GM21367 (cell line): Measurements from ENCODE around the gene DMXL1.

Experiments
- ATAC-seq: cut with Tn5 transposase; IDR thresholded peaks from one replicate; pipeline ENCODE4 v1.9.1; 2021; ENCODE audit not compliant: unreplicated experiment

The DMXL1 gene

GRCh38 chr5:119070828-119071560 is at the start of gene DMXL1:
Gene DMXL1 (plus strand): TSS chr5:119071087. CDS start chr5:119071570, 483 bp downstream.
- ATAC-seq = peak; percentile 77

GRCh38 chr5:119021149-119021732 is 49.6 kb upstream of the DMXL1 start:
- ATAC-seq = no peak

- peak; percentile 63 for ATAC-seq
Observed at GRCh38 chr5:119022017-119022745, 48.7 kb upstream of the DMXL1 start.

DNA sequence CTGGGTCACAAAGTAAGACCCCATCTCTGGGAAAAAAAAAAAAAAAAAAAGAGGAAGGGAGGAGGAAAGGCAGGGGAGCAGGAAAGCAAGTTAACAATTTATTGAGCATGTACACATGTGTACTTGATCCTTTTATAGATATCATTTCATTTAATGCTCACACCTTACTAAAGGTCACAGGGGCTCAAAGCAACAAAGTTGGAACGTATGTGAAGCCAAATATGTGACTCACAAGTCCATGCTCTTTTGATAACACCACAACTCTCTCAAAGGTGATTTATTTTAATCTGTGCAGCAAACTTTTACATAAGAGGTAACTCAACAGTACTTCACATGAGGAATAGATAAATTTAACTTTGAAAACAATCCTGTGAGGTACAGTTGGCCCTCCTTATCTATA is 48.1 kb upstream of the DMXL1 start:
- no peak for ATAC-seq

- no peak for ATAC-seq
Observed at GRCh38 chr5:119028575-119028974, 42.3 kb upstream of the DMXL1 start.

DNA sequence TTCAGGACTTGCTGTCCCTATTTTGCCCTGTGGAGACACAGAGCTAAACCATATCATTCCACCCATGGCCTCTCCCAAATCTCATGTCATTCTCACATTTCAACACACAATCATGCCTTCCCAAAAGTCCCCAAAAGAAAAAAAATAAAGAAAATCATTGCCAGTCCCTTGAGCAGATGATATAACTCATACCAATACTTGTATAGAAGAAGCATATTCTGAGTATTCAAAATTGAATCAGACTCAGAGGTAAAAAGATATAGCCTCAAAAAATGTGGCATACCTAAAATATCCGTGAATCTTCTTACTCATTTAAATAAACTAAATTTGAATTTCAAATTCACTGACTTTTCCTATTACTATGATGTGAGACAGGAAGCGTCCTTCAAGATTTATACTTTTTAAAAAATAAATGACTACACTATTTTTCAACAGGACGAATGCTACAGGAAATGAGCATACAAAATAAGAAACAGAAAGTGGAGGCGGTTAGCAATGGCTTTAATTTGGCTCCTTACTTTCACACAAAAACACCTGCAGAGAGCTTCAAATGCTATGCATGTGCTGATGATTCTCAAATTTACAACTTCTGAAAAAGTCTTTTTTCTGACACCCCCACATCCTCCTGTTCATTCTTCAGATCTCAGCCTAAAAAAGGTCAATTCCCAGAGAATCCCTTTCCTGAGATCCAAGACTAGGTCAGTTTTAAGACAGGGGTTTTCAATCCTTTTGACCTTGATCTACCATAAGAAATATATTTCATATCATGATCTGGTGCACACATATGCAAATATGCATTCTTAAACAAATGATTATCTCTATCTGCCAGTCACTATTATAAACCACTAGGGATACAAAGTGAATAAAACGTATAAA is 39.6 kb upstream of the DMXL1 start:
- ATAC-seq = peak; percentile 80

GRCh38 chr5:119031905-119032304 is 39.0 kb upstream of the DMXL1 start:
- peak; percentile 47 for ATAC-seq

DNA sequence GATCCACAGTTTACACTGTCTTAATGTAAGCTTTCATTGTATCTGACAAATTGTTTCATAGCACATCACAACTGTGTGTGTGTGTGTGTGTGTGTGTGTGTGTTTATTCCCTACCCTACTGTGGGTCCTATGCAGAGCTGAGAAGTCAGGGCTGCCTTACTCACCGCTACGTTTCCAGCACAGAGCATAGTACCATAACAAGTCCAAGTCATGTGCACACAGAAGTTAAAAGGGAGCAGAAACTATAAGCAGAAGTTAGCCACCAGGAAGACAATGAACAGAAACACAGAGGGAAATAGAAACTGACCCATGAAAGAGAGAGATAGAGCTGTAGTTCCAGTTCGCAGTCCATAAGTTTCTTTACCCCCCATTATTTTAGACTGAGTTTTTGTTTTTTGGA is 38.2 kb upstream of the DMXL1 start:
- ATAC-seq = peak; percentile 38

DNA sequence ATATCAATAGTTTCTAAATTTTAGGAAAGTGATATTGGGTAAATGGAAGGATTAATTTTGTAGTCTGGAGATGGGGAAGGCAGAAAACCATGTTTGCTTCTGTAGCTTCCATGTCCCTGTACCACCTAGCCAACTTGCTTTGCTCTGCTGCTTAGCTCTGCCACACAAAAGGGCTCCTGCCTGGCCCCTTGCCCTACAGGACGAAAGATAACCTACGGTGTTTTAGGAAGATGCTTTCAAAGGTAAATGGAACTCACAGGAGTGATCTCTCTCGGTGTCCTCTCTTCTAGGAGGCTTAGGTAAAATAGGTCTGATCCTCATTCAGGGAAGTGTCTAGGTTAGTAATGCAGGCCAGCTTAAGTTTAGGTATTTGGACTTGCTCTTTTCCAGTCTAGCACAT is 37.8 kb upstream of the DMXL1 start:
- ATAC-seq = no peak

DNA sequence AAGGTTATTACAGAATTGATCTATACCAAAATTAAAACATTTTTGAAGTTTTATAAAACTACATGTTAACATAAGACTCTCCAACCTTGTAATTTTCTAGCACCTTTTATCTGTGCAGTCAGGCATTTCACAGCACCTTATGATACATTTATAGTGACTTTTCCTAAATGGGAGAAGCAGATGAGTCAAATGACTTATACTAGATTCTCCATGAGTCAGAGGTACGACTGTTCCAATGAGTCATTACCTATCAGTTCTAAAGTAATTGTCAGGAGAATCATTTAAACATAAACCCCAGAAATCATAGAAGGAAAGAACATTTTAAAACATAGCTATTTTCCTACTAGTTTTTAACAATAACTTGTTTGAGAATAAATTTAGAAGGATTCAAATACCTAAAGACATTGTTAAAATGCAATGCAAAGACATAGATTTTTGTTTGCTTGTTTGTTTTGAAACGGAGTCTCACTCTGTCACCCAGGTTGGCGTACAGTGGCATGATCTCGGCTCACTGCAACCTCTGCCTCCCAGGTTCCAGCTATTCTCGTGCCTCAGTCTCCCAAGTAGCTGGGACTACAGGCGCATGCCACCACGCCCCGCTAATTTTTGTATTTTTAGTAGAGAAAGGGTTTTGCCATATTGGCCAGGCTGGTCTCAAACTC is 34.7 kb upstream of the DMXL1 start:
- no peak for ATAC-seq

- no peak for ATAC-seq
Observed at GRCh38 chr5:119037496-119038215, 33.2 kb upstream of the DMXL1 start.

GRCh38 chr5:119048246-119048645 is 22.6 kb upstream of the DMXL1 start:
- ATAC-seq = no peak

DNA sequence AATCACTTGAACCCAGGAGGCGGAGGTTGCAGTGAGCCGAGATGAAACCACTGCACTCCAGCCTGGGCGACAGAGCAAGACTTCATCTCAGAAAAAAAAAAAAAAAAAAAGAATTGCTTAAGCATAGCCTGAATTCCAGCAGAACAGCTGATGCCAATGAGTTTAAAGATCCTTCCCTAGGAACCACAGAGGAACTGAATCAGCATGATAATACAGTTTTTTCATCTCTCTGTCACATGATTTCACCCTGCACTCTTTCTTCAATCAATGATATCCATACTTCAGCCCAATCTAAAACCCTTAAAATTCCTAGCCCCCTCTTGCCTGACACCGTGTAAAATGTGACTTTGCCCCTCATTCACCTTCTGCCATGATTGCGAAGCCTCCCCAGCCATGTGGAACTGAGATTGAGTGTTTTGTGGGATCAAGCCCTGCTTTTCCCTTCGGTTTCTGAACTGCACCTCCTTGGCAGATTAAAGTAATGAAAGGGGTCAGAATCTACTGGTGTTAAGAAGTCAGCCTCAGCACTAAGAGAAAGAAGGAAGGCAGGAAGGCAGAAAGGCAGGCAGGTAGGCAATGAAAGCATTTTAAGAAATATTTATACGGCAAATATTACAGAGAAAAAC is 20.9 kb upstream of the DMXL1 start:
- ATAC-seq = no peak

DNA sequence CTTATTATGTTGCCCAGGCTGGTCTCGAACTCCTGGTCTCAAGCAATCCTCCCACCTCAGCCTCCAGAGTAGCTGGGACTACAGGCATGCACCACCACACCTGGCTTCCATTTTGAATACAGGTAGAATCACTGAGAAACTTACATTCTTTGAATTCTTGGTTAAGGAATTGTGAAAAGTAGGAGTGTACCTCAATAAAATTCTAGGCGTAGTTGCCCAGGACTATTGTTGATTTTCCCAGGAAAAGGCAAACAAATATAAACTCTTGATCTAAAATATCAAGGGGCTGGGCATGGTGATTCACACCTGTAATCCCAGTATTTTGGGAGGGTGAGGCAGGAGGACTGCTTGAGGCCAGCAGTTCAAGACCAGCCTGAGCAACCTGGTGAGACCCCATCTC is 16.8 kb upstream of the DMXL1 start:
- no peak for ATAC-seq

- ATAC-seq = no peak
Observed at GRCh38 chr5:119055294-119055693, 15.6 kb upstream of the DMXL1 start.

- ATAC-seq = no peak
Observed at GRCh38 chr5:119058979-119059529, 11.8 kb upstream of the DMXL1 start.

DNA sequence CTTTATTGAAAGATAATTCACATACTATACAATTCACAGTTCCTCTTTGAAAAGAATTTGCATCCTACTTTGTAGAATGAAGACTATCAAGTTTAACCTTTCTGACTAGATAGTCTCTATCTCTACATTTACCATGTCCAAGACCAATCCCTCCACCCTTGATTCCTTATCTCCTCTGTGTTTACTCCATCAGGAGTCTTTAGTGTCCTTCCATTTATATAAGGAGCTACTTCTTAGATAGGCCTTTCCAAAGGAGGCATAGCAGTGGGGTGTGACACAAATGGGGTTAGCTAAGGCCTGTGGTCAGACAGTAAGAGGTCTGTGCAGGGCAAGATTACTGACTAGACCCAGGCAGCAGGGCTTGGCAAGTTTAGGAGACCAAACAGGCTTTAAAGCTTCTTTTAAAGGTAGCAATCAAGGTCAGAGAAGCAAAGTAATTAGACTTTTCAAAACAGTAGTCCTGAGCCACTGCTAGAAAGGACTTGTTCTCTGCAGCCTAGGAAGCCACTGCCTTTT is 11.1 kb upstream of the DMXL1 start:
- ATAC-seq = no peak

GRCh38 chr5:119063579-119064379 is 7.1 kb upstream of the DMXL1 start:
- peak; percentile 65 for ATAC-seq
